OCI-M1 (cell line): ENCODE results near the gene SCUBE1.

ENCODE experiments used
- DNase-seq: peaks from one replicate; lab custom pipeline; 2025; lab: John Stamatoyannopoulos, UW

Gene SCUBE1

GRCh38 chr22:43198936-43199335, 144.2 kb downstream of the SCUBE1 start:
- no peak for DNase-seq

- no peak for DNase-seq
Observed at GRCh38 chr22:43198126-43198525, 145.0 kb downstream of the SCUBE1 start.

- no peak for DNase-seq
Observed at GRCh38 chr22:43197271-43197941, 145.8 kb downstream of the SCUBE1 start.

GRCh38 chr22:43191831-43192230, 151.3 kb downstream of the SCUBE1 start:
- DNase-seq = no peak

- no peak for DNase-seq
Observed at GRCh38 chr22:43188829-43189545, 154.2 kb downstream of the SCUBE1 start.

GRCh38 chr22:43187171-43188099, 155.7 kb downstream of the SCUBE1 start:
- peak; percentile 97 for DNase-seq

- peak; percentile 63 for DNase-seq
Observed at GRCh38 chr22:43186272-43187170, 156.7 kb downstream of the SCUBE1 start, which contains the start of gene TTLL12. Gene TTLL12, minus strand, starts transcription at chr22:43187134. Its CDS starts 65 bp downstream, at chr22:43187069.

GRCh38 chr22:43185860-43186261, 157.3 kb downstream of the SCUBE1 start:
- DNase-seq = peak; percentile 36

GRCh38 chr22:43183496-43184277, 159.5 kb downstream of the SCUBE1 start:
- peak; percentile 85 for DNase-seq

- no peak for DNase-seq
Observed at GRCh38 chr22:43182726-43183125, 160.4 kb downstream of the SCUBE1 start.

- DNase-seq = no peak
Observed at GRCh38 chr22:43182118-43182517, 161.1 kb downstream of the SCUBE1 start.

GRCh38 chr22:43181321-43182076, 161.7 kb downstream of the SCUBE1 start:
- no peak for DNase-seq

- DNase-seq = no peak
Observed at GRCh38 chr22:43180670-43181069, 162.5 kb downstream of the SCUBE1 start.

- no peak for DNase-seq
Observed at GRCh38 chr22:43179911-43180195, 163.3 kb downstream of the SCUBE1 start.

GRCh38 chr22:43179146-43179910, 163.8 kb downstream of the SCUBE1 start:
- DNase-seq = no peak

GRCh38 chr22:43177479-43177878, 165.7 kb downstream of the SCUBE1 start:
- DNase-seq = no peak

- DNase-seq = no peak
Observed at GRCh38 chr22:43176090-43176489, 167.1 kb downstream of the SCUBE1 start.

GRCh38 chr22:43174941-43175531, 168.1 kb downstream of the SCUBE1 start:
- DNase-seq = no peak
